ENCODE measurements around the gene ADAMTS13.

ADAMTS13 gene

DNA sequence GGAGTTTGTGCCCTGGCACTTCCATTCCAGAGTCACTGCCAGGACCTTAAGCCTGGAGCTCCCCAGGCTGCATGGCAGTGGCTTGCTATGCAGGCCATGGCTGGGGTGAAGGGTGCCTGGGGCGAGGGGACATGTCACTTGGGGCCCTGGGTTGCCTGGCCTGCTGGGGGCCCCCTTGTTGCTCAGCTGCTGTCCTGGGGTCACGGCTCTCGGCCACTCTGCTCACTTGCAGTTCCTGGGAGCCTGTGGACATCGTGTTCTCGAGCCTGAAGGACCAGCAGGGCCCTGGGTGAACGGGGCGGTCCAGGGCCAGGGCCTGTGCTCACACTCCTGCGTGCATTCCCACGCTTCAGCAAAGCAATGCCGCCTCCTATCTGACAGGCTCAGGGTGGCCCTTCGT is 71.3 kb downstream of the ADAMTS13 start:
- TF ChIP-seq, protein P1, sequence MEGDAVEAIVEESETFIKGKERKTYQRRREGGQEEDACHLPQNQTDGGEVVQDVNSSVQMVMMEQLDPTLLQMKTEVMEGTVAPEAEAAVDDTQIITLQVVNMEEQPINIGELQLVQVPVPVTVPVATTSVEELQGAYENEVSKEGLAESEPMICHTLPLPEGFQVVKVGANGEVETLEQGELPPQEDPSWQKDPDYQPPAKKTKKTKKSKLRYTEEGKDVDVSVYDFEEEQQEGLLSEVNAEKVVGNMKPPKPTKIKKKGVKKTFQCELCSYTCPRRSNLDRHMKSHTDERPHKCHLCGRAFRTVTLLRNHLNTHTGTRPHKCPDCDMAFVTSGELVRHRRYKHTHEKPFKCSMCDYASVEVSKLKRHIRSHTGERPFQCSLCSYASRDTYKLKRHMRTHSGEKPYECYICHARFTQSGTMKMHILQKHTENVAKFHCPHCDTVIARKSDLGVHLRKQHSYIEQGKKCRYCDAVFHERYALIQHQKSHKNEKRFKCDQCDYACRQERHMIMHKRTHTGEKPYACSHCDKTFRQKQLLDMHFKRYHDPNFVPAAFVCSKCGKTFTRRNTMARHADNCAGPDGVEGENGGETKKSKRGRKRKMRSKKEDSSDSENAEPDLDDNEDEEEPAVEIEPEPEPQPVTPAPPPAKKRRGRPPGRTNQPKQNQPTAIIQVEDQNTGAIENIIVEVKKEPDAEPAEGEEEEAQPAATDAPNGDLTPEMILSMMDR (IDR thresholded peaks at IDR 0.05; ENCODE audit: insufficient read depth, low read depth, low read length, missing control alignments) = no peak
- no peak overlapping the region for H3K4me3 ChIP-seq (ENCODE audit: low read length)
- DNase-seq (ENCODE audit: low read depth) = no peak

DNA sequence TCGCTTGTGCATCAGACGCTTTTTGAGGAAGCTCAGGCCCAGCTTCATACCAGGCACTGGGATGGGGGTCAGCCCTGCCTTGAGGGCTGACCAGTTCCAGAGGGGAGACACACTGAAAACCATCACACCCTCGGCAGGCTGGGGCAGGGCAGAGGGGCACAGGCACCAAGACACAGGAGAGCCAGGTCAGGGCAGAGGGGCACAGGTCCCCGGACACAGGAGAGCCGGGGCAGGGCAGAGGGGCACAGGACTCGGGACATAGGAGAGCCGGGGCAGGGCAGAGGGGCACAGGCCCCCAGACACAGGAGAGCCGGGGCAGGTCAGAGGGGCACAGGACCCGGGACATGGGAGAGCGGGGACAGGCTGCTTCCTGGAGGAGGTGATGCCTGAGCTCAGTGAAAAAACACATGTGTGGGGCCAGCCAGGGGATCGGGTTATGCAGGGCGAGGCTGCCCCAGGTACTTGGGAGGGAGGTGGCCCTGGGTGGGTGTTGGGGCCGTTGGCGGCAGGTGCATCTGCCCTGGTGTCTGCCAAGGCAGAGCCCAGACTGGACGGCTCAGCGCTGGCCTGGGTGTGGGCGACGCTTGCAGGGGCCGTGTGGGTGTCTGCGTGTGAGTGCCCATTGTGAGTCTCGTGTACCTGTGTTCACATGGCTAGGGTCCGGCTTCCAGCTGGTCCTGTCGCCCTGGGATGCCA is 71.8 kb downstream of the ADAMTS13 start:
- H3K4me3 ChIP-seq (ENCODE audit: low read length) = no peak overlapping the region
- DNase-seq (ENCODE audit: low read depth) = no peak
- TF ChIP-seq, protein P1 (IDR thresholded peaks at IDR 0.05; ENCODE audit: insufficient read depth, low read depth, low read length, missing control alignments) = no peak

DNA sequence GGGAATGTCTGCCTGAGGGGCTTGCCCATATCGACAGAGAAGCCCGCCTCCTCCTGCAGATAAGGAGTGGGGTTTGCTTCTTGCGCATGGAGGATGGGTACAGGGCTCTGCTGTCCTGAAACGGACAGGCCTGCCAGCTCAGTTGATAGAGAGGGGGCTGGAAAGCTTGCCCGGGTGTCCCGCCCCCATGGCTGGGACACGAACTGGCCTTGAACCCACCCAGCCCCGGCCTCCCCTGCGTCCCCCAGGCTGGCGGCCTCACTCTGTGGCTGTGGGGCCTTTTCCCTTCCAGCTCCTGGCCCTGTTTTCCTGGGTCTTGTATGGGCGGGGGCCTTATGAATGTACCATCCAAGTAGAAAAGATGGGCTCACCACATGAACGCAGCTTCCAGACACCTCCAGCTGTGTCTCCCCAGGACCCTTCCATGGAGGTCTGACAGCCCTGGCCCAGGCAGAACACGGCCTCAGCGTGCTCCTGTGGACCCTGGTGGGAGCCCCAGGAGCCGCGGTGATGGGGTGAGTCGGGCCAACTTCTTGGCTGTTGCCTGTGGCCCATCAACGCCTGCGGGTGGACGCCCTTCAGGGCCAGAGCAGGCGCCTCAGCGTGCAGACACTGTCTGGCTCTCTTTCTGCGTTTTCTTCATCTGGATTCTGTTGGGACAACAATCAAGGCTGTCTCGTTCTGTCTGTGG is 72.6 kb downstream of the ADAMTS13 start:
- no peak overlapping the region for H3K4me3 ChIP-seq (ENCODE audit: low read length)
- TF ChIP-seq, protein P1 (IDR thresholded peaks at IDR 0.05; ENCODE audit: insufficient read depth, low read depth, low read length, missing control alignments) = no peak
- no peak for DNase-seq (ENCODE audit: low read depth)

DNA sequence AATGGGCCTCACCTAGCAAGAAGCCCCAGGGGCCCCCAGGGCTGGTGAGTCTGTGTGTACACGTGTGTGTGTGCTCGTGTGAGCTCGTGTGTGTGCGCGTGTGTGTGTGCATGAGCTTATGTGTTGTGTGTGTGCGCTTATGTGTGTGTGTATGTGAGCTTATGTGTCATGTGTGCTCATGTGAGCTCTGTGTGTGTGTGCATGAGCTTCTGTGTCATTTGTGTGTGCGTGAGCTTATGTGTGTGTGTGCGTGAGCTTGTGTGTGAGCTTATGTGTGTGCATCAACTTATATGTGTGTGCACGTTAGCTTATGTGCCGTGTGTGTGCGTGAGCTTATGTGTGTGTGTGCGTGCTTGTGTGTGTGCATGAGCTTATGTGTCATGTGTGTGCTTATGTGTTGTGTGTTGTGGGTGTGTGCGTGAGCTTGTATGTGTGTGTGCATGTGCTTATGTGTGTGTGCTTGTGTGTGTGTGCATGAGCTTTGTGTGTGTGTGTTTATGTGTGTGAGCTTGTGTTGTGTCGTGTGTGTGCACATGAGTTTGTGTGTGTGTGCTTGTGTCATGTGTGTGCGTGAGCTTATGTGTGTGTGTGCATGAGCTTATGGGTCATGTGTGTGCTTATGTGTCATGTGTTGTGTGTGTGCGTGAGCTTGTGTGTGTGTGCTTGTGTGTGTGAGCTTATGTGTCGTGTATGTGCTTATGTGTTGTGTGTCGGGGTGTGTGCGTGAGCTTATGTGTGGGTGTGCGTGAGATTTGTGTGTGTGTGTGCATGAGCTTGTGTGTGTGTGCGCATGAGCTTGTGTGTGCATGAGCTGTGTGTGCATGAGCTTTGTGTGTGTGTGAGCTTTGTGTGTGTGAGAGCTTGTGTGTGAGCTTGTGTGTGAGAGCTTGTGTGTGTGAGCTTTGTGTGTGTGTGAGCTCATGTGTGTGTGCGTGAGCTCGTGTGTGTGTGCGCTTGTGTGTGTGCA is 73.4 kb downstream of the ADAMTS13 start:
- no peak for DNase-seq (ENCODE audit: low read depth)
- no peak overlapping the region for H3K4me3 ChIP-seq (ENCODE audit: low read length)
- TF ChIP-seq, protein P1 (IDR thresholded peaks at IDR 0.05; ENCODE audit: insufficient read depth, low read depth, low read length, missing control alignments) = no peak

DNA sequence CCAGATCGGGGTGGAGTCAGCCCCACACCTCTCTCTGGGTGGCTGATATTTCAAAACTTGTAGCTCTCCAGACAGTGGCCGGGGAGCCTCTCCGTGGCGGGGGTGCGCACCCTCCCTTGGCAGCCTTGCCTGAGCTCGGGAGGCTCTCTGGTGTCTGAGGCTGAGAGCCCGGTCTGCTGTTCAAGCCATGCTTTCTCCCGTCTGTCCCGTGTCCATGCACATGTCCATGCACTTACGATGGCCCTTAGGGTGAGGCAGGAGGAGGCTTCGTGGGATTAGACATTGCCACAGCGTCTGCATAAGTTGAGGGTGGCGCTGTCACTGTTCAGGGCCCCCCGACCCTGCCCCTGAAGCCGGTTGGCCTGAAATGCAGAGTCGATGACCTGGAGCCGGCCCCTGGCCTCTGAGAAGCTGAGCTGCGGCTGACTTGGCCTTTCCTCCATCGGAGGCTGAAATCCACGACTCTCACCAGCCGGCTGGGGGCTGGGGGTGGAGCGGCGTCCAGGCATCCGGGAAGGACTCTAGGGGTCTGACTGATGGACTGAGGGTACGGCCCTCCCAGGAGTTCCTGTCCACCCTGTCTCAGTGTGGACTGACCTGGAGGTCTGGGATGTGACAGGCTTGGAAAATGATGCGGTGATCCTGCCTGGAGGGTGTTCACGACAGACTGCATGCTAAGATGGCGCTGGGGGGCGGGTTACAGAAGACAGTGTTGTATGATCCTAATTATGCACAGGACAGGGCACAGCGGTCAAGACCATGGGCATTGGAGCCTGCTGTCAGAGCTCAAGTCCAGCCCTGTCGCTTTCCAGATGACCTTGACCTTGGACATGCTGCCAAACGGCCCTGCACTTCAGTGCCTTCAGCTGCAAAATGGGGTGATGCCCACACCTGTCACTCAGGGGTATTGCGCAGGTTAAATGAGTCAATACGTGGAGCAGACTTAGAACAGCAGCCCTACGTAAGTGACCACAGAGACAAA is 75.0 kb downstream of the ADAMTS13 start:
- TF ChIP-seq, protein P1 (IDR thresholded peaks at IDR 0.05; ENCODE audit: insufficient read depth, low read depth, low read length, missing control alignments) = no peak
- no peak overlapping the region for H3K4me3 ChIP-seq (ENCODE audit: low read length)
- no peak for DNase-seq (ENCODE audit: low read depth)

Data from epithelial cell of esophagus (primary cell).